Keratinocyte (primary cell): ENCODE measurements around the gene ADAMTS7.

Experiments
- EZH2 ChIP-seq: IDR thresholded peaks from one replicate; pipeline ENCODE4 v1.6.1; 2012; ENCODE audit warnings: inconsistent platforms, mild to moderate bottlenecking, low read length, moderate library complexity
- TF ChIP-seq, protein P1 (sequence below), 3 experiments: IDR thresholded peaks in 1 of 3; conservative IDR thresholded peaks in 1 of 3; optimal IDR thresholded peaks in 1 of 3; 2 replicates in 2 of 3; 3 replicates in 1 of 3; pipeline versions ENCODE3 to v1.5.1; 2011; ENCODE audit warnings: low read length in 3 of 3, mild to moderate bottlenecking in 3 of 3, moderate library complexity in 2 of 3, control low read depth in 1 of 3, inconsistent platforms in 1 of 3; ENCODE audit not compliant: insufficient read depth in 2 of 3; ENCODE audit errors: extremely low read depth in 1 of 3

DNA sequence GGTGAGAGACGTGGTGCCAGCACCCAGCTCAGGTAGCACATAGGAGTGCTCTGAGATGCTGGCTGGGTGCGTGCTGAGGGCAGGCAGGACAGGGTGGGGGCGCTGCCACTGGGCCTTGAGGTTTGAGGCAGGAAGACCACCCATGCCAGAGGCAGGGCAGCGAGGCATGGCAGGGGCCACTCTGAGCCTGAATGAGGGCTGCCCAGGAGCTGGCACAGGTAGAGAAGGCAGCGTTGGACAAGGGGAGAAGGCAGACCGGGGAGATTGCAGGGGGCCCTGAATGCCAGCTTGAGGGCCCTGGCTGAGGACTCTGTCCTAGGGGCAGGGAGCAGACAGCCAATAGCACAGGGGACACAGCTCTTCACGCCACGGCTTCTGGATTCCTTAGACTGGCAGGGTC lies 50.2 kb downstream of the ADAMTS7 start:
- TF ChIP-seq, protein P1, sequence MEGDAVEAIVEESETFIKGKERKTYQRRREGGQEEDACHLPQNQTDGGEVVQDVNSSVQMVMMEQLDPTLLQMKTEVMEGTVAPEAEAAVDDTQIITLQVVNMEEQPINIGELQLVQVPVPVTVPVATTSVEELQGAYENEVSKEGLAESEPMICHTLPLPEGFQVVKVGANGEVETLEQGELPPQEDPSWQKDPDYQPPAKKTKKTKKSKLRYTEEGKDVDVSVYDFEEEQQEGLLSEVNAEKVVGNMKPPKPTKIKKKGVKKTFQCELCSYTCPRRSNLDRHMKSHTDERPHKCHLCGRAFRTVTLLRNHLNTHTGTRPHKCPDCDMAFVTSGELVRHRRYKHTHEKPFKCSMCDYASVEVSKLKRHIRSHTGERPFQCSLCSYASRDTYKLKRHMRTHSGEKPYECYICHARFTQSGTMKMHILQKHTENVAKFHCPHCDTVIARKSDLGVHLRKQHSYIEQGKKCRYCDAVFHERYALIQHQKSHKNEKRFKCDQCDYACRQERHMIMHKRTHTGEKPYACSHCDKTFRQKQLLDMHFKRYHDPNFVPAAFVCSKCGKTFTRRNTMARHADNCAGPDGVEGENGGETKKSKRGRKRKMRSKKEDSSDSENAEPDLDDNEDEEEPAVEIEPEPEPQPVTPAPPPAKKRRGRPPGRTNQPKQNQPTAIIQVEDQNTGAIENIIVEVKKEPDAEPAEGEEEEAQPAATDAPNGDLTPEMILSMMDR (optimal IDR thresholded peaks at IDR 0.05 in 1 of 3, IDR thresholded peaks at IDR 0.05 in 1 of 3, conservative IDR thresholded peaks at IDR 0.05 in 1 of 3; ENCODE audit: extremely low read depth in 1 of 3, insufficient read depth in 2 of 3, low read length in 3 of 3), result no peak
- TF ChIP-seq EZH2, result no peak
